ENCODE results near the gene LRRC1.

GRCh38 chr6:53809691-53810090 is 14.9 kb downstream of the LRRC1 start:
- TF ChIP-seq POLR2A (IDR thresholded peaks at IDR 0.05) = no peak
- TF ChIP-seq, protein P1, sequence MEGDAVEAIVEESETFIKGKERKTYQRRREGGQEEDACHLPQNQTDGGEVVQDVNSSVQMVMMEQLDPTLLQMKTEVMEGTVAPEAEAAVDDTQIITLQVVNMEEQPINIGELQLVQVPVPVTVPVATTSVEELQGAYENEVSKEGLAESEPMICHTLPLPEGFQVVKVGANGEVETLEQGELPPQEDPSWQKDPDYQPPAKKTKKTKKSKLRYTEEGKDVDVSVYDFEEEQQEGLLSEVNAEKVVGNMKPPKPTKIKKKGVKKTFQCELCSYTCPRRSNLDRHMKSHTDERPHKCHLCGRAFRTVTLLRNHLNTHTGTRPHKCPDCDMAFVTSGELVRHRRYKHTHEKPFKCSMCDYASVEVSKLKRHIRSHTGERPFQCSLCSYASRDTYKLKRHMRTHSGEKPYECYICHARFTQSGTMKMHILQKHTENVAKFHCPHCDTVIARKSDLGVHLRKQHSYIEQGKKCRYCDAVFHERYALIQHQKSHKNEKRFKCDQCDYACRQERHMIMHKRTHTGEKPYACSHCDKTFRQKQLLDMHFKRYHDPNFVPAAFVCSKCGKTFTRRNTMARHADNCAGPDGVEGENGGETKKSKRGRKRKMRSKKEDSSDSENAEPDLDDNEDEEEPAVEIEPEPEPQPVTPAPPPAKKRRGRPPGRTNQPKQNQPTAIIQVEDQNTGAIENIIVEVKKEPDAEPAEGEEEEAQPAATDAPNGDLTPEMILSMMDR (IDR thresholded peaks at IDR 0.05) = no peak
- no peak for TF ChIP-seq POLR2AphosphoS5 (IDR thresholded peaks at IDR 0.05)
